Gastrocnemius medialis (tissue), 4 donors: Measurements from ENCODE around the gene ZNF570.

Experiments used
- POLR2A ChIP-seq, 2 donors: fragments of 450-650 bp; IDR thresholded peaks; one replicate each; pipeline ENCODE4 v1.6.1; 2017; ENCODE audit warnings: antibody characterized with exemption in 2 of 2, mild to moderate bottlenecking in 2 of 2, moderate library complexity in 2 of 2
- TF ChIP-seq, protein P1 (sequence below), 5 experiments: fragments of 450-650 bp in 3 of 5; fragments of 200-600 bp in 2 of 5; sonication (generic) in 2 of 5; IDR thresholded peaks in 4 of 5; conservative IDR thresholded peaks in 1 of 5; 1 replicate in 4 of 5; 2 replicates in 1 of 5; pipeline ENCODE4 v1.5.1; 2016 to 2019; ENCODE audit warnings: antibody characterized with exemption in 5 of 5, mild to moderate bottlenecking in 3 of 5, moderate library complexity in 3 of 5

DNA sequence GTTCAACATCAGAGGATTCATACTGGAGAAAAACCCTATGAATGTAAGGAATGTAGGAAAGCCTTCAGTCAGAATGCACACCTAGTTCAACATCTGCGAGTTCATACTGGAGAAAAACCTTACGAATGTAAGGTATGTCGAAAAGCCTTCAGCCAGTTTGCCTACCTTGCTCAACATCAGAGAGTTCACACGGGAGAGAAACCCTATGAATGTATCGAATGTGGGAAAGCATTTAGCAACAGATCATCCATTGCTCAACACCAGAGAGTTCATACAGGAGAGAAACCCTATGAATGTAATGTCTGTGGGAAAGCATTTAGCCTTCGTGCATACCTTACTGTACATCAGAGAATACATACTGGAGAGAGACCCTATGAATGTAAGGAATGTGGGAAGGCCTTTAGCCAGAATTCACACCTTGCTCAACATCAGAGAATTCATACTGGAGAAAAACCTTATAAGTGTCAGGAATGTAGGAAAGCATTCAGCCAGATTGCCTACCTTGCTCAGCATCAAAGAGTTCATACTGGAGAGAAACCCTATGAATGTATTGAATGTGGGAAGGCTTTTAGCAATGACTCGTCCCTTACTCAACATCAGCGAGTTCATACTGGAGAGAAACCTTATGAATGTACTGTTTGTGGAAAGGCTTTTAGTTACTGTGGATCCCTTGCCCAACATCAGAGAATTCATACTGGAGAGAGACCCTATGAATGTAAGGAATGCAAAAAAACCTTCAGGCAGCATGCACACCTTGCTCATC is 15.4 kb downstream of the ZNF570 start:
- TF ChIP-seq, protein P1, sequence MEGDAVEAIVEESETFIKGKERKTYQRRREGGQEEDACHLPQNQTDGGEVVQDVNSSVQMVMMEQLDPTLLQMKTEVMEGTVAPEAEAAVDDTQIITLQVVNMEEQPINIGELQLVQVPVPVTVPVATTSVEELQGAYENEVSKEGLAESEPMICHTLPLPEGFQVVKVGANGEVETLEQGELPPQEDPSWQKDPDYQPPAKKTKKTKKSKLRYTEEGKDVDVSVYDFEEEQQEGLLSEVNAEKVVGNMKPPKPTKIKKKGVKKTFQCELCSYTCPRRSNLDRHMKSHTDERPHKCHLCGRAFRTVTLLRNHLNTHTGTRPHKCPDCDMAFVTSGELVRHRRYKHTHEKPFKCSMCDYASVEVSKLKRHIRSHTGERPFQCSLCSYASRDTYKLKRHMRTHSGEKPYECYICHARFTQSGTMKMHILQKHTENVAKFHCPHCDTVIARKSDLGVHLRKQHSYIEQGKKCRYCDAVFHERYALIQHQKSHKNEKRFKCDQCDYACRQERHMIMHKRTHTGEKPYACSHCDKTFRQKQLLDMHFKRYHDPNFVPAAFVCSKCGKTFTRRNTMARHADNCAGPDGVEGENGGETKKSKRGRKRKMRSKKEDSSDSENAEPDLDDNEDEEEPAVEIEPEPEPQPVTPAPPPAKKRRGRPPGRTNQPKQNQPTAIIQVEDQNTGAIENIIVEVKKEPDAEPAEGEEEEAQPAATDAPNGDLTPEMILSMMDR (IDR thresholded peaks at IDR 0.05 in 4 of 5, conservative IDR thresholded peaks at IDR 0.05 in 1 of 5) = no peak
- no peak for TF ChIP-seq POLR2A (IDR thresholded peaks at IDR 0.05)
